Neuronal stem cell (in vitro differentiated cells): ENCODE results near the gene KIAA1328.

ENCODE experiments used
- DNase-seq: peaks from one replicate; pipeline ENCODE4 v3.0.0-alpha.2; 2013; ENCODE audit warnings: low spot score
- H2AFZ ChIP-seq: one replicate; pipeline ENCODE4 v1.6.1; 2013; ENCODE audit warnings: mild to moderate bottlenecking, low read length, inconsistent platforms
- H2AK5ac ChIP-seq: 2 replicates; pipeline ENCODE4 v1.6.1; 2013; ENCODE audit warnings: low read depth, mild to moderate bottlenecking, inconsistent platforms, low read length, moderate library complexity, mixed read lengths
- H2BK120ac ChIP-seq: 2 replicates; pipeline ENCODE4 v1.6.1; 2013; ENCODE audit warnings: low read depth, mild to moderate bottlenecking, inconsistent platforms, low read length, moderate library complexity, mixed read lengths
- H2BK12ac ChIP-seq: one replicate; pipeline ENCODE4 v1.6.1; 2013; ENCODE audit warnings: low read length, inconsistent platforms
- H2BK15ac ChIP-seq: 2 replicates; pipeline ENCODE4 v1.6.1; 2013; ENCODE audit warnings: mild to moderate bottlenecking, low read length, inconsistent platforms, mixed read lengths
- H2BK5ac ChIP-seq: one replicate; pipeline ENCODE4 v1.6.1; 2013; ENCODE audit warnings: inconsistent platforms, mild to moderate bottlenecking, low read length, moderate library complexity
- H3K14ac ChIP-seq: one replicate; pipeline ENCODE4 v1.6.1; 2013; ENCODE audit warnings: low read length, inconsistent platforms
- H3K18ac ChIP-seq: 2 replicates; pipeline ENCODE4 v1.6.1; 2013; ENCODE audit warnings: low read length, inconsistent platforms
- H3K23ac ChIP-seq: 2 replicates; pipeline ENCODE4 v1.6.1; 2013; ENCODE audit warnings: low read depth, mild to moderate bottlenecking, mixed read lengths, low read length, inconsistent platforms; ENCODE audit not compliant: poor library complexity
- H3K27ac ChIP-seq: replicated peaks from 3 replicates; pipeline ENCODE4 v1.5.1; 2013; ENCODE audit warnings: low read length, inconsistent platforms
- H3K27me3 ChIP-seq, 3 experiments: 2 replicates each; pipeline ENCODE4 v1.6.1; 2013; ENCODE audit warnings: low read length in 3 of 3, mild to moderate bottlenecking in 2 of 3, inconsistent platforms in 1 of 3, low read depth in 1 of 3, mixed read lengths in 1 of 3, moderate library complexity in 1 of 3; ENCODE audit not compliant: control insufficient read depth in 3 of 3, insufficient read depth in 3 of 3
- H3K36me3 ChIP-seq, 2 donors: replicated peaks in 1 of 2; 2 replicates each; pipeline ENCODE4 v1.6.1; 2013; ENCODE audit warnings: low read length in 2 of 2; ENCODE audit not compliant: control insufficient read depth in 2 of 2, insufficient read depth in 2 of 2
- H3K4ac ChIP-seq: 2 replicates; pipeline ENCODE4 v1.6.1; 2013; ENCODE audit warnings: inconsistent platforms, mild to moderate bottlenecking, low read length, moderate library complexity
- H3K4me1 ChIP-seq, 2 donors: 1 replicate in 1 of 2; 2 replicates in 1 of 2; pipeline ENCODE4 v1.6.1; 2013; ENCODE audit warnings: low read length in 2 of 2, low read depth in 1 of 2; ENCODE audit not compliant: control insufficient read depth in 2 of 2, insufficient read depth in 1 of 2
- H3K4me2 ChIP-seq: one replicate; pipeline ENCODE4 v1.6.1; 2013; ENCODE audit warnings: mild to moderate bottlenecking, low read length, inconsistent platforms; ENCODE audit not compliant: insufficient read depth, poor library complexity, severe bottlenecking
- H3K4me3 ChIP-seq, 2 donors: 2 replicates each; pipeline ENCODE4 v1.5.1; 2013; ENCODE audit warnings: low read length in 2 of 2, mild to moderate bottlenecking in 2 of 2, inconsistent platforms in 1 of 2, moderate library complexity in 1 of 2
- H3K79me1 ChIP-seq: one replicate; pipeline ENCODE4 v1.6.1; 2013; ENCODE audit warnings: low read depth, mild to moderate bottlenecking, inconsistent platforms, low read length, moderate library complexity
- H3K9ac ChIP-seq: one replicate; pipeline ENCODE4 v1.6.1; 2013; ENCODE audit warnings: mild to moderate bottlenecking, low read depth, low read length, inconsistent platforms; ENCODE audit not compliant: poor library complexity
- H3K9me3 ChIP-seq, 2 donors: replicated peaks in 1 of 2; 2 replicates each; pipeline versions ENCODE3 to v1.6.1; 2013; ENCODE audit warnings: low read length in 2 of 2, mild to moderate bottlenecking in 2 of 2, inconsistent platforms in 1 of 2, low read depth in 1 of 2, mixed read lengths in 1 of 2, moderate library complexity in 1 of 2; ENCODE audit not compliant: control insufficient read depth in 2 of 2, insufficient read depth in 1 of 2
- H4K8ac ChIP-seq: one replicate; pipeline ENCODE4 v1.6.1; 2013; ENCODE audit warnings: low read depth, mild to moderate bottlenecking, inconsistent platforms, low read length, moderate library complexity
- H4K91ac ChIP-seq: one replicate; pipeline ENCODE4 v1.6.1; 2013; ENCODE audit warnings: low read length, low read depth, mild to moderate bottlenecking, inconsistent platforms; ENCODE audit not compliant: poor library complexity
- WGBS, 2 donors: extraction: QIAGEN DNeasy Blood & Tissue Kit; methylation state at CpG; one replicate each; pipeline ENCODE4 v1.1.7; 2013; ENCODE audit warnings: missing lambda C conversion rate in 2 of 2, mixed read lengths in 1 of 2; ENCODE audit not compliant: insufficient read length in 2 of 2, insufficient replicate concordance in 1 of 2; ENCODE audit errors: extremely low coverage in 2 of 2; 5-methylcytosine and 5-hydroxymethylcytosine counted together

Gene KIAA1328

DNA sequence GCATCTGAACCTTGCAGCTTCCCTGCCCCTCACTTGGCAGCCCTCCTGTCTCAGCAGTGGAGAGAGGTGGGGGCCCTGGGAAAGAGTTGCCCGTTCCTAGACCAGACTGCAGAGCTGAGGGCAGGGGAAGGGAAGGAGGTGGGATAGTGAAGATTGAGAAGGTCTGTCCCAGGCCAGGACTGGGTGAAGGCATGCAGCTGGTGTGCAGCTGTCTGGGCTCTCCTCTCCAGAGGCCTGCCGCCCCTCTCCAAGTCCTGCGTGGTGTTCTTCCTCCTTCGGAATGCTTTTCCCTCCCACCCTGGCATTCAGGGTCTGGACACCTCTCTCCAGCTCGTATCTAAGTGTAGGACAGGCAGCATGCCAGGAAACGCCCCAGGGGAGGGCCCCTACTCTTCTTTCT lies 413.2 kb downstream of the KIAA1328 start:
- no peak overlapping the region for H3K18ac ChIP-seq

GRCh38 chr18:37242826-37243560 lies 414.1 kb downstream of the KIAA1328 start:
- H2AFZ ChIP-seq, result no peak overlapping the region
- H3K4me3 ChIP-seq, result no peak overlapping the region
- H3K4ac ChIP-seq, result no peak overlapping the region
- no CpG with 5 or more reads among the region's 4 CpGs for WGBS, 2 donors
- no peak overlapping the region for H3K27ac ChIP-seq
- H3K27me3 ChIP-seq, result peaks cover 0 to 34% (median 0%) of the 10 kb centered on the region in 3 experiments
- no peak overlapping the region for H2AK5ac ChIP-seq
- no peaks in the 10 kb centered on the region for H3K4me1 ChIP-seq
- no peak overlapping the region for H3K23ac ChIP-seq
- H3K9ac ChIP-seq, result no peak overlapping the region
- H2BK120ac ChIP-seq, result no peak overlapping the region
- H3K79me1 ChIP-seq, result no peaks in the 10 kb centered on the region
- no peak overlapping the region for H3K14ac ChIP-seq
- no peaks in the 10 kb centered on the region for H3K9me3 ChIP-seq
- H3K18ac ChIP-seq, result no peak overlapping the region
- H2BK15ac ChIP-seq, result no peak overlapping the region
- no peak overlapping the region for H2BK12ac ChIP-seq
- no peak overlapping the region for H2BK5ac ChIP-seq
- no peak for DNase-seq
- H4K8ac ChIP-seq, result no peak overlapping the region
- no peak overlapping the region for H4K91ac ChIP-seq
- no peak overlapping the region for H3K4me2 ChIP-seq
- no peaks in the 10 kb centered on the region for H3K36me3 ChIP-seq

More for the DNA sequence above, 413.2 kb downstream of the KIAA1328 start:
- Histone ChIP-seq H2AFZ (no peak overlapping the region), H3K9ac (no peak overlapping the region), H2BK5ac (no peak overlapping the region), H3K4me1 (no peaks in the 10 kb centered on the region), H2AK5ac (no peak overlapping the region), H2BK120ac (no peak overlapping the region), H3K79me1 (no peaks in the 10 kb centered on the region), H4K91ac (no peak overlapping the region), H3K36me3 (no peaks in the 10 kb centered on the region), H3K23ac (peak overlapping the region; percentile 44), H3K4ac (no peak overlapping the region), H3K27me3 (peaks cover 0 to 34% (median 0%) of the 10 kb centered on the region in 3 experiments), H3K9me3 (no peaks in the 10 kb centered on the region), H3K4me2 (no peak overlapping the region), H3K4me3 (no peak overlapping the region), H2BK12ac (no peak overlapping the region), H3K27ac (no peak overlapping the region), H2BK15ac (no peak overlapping the region), H3K14ac (no peak overlapping the region), H4K8ac (no peak overlapping the region)
- WGBS, 2 donors, result no CpG with 5 or more reads among the region's 6 CpGs
- DNase-seq, result no peak

DNA sequence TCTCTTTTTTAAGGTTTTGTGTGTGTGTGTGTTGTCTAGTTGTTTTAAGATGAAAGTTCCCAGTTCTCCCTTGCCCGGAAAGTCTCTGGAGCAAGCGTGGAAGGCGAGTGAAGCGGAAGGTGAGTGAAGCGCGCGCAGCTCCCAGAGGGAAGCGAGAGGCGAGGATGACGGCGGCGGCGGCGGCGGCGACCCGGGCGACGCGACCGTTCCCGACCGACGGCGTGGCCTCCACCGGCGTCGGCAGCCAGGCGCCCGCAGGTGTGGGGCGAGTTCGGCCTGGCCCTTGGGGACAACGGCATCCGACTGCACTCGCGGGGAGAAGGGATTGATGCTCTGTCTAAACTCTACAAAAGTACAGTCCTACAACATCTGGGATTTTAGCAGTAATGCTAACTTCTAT lies 414.8 kb downstream of the KIAA1328 start:
- no peak overlapping the region for H3K27ac ChIP-seq
- no peak overlapping the region for H3K4me3 ChIP-seq
- H3K9me3 ChIP-seq, result no peaks in the 10 kb centered on the region
- H2AK5ac ChIP-seq, result no peak overlapping the region
- H4K91ac ChIP-seq, result no peak overlapping the region
- no peak overlapping the region for H3K4me2 ChIP-seq
- WGBS, 2 donors, result no CpG with 5 or more reads among the region's 36 CpGs
- H3K4ac ChIP-seq, result no peak overlapping the region
- no peak for DNase-seq
- H3K14ac ChIP-seq, result no peak overlapping the region
- H3K9ac ChIP-seq, result no peak overlapping the region
- peaks cover 0 to 34% (median 0%) of the 10 kb centered on the region in 3 experiments for H3K27me3 ChIP-seq
- no peaks in the 10 kb centered on the region for H3K79me1 ChIP-seq
- no peak overlapping the region for H2BK120ac ChIP-seq
- no peaks in the 10 kb centered on the region for H3K36me3 ChIP-seq
- H2BK12ac ChIP-seq, result no peak overlapping the region
- H2BK15ac ChIP-seq, result no peak overlapping the region
- peak overlapping the region; percentile 49 for H3K23ac ChIP-seq
- H3K4me1 ChIP-seq, result no peaks in the 10 kb centered on the region
- no peak overlapping the region for H4K8ac ChIP-seq
- peak overlapping the region; percentile 68 for H2AFZ ChIP-seq
- H3K18ac ChIP-seq, result peak overlapping the region; percentile 89
- H2BK5ac ChIP-seq, result no peak overlapping the region

- no peak for DNase-seq
- Histone ChIP-seq H2BK5ac (no peak overlapping the region), H3K18ac (no peak overlapping the region), H3K79me1 (no peaks in the 10 kb centered on the region), H4K91ac (no peak overlapping the region), H3K14ac (no peak overlapping the region), H3K27me3 (peaks cover 0 to 38% (median 0%) of the 10 kb centered on the region in 3 experiments), H3K4me3 (no peak overlapping the region), H2AK5ac (no peak overlapping the region), H3K27ac (no peak overlapping the region), H3K36me3 (no peaks in the 10 kb centered on the region), H2AFZ (no peak overlapping the region), H2BK15ac (no peak overlapping the region), H2BK120ac (no peak overlapping the region), H3K4me2 (no peak overlapping the region), H3K4ac (no peak overlapping the region), H3K9ac (no peak overlapping the region), H2BK12ac (no peak overlapping the region), H3K4me1 (no peaks in the 10 kb centered on the region), H3K23ac (no peak overlapping the region), H3K9me3 (no peaks in the 10 kb centered on the region), H4K8ac (no peak overlapping the region)
- WGBS, 2 donors, result no CpG with 5 or more reads among the region's 13 CpGs
Observed at GRCh38 chr18:37244618-37245017, 415.7 kb downstream of the KIAA1328 start.
